Activated CD4-positive, alpha-beta T cell treated with anti-CD3 and anti-CD28 coated beads for 24 hours (primary cell): ENCODE results near the gene CXCR3.
"Not testable (repeated sequence)": the region's sequence is repeated elsewhere in the genome, so short reads cannot be mapped to it uniquely, and the experiment has no call there.

Source experiments
- DNase-seq, 2 donors: peaks; one replicate each; pipeline ENCODE4 v3.0.0-alpha.2; 2020; ENCODE audit warnings: low read depth in 2 of 2

Gene CXCR3

DNA sequence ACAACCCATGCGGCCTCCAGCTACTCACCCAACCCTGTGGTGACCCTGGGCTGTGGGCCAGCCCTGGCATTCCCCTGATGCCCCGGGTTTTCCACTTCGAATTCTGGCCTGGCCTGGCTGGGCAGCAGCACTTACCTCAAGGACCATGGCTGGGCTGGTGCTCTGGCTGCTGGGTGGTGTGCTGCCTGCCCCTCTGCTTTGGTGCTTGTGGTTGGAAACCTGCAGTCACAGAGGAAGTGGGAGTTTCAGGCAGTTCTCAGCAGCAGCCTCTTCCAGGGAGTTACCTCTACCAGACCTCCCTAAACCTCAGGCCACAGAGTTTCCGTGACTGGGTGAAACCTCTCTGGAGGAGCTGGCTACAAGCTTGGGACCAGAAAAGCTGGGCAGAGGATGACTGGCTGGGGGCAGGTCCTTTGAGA, at the start of gene CXCR3:
CXCR3 (minus strand) TSS at position 209 of the 419 bp plus-strand sequence; CDS start at position 147, 62 bp downstream.
- peak; percentile 47 to 58 for DNase-seq

- DNase-seq: no peak
Measured at GRCh38 chrX:71667328-71668247, 49.3 kb upstream of the CXCR3 start, which contains the start of gene LOC101059915. Gene LOC101059915, plus strand, starts transcription at chrX:71667546.

DNA sequence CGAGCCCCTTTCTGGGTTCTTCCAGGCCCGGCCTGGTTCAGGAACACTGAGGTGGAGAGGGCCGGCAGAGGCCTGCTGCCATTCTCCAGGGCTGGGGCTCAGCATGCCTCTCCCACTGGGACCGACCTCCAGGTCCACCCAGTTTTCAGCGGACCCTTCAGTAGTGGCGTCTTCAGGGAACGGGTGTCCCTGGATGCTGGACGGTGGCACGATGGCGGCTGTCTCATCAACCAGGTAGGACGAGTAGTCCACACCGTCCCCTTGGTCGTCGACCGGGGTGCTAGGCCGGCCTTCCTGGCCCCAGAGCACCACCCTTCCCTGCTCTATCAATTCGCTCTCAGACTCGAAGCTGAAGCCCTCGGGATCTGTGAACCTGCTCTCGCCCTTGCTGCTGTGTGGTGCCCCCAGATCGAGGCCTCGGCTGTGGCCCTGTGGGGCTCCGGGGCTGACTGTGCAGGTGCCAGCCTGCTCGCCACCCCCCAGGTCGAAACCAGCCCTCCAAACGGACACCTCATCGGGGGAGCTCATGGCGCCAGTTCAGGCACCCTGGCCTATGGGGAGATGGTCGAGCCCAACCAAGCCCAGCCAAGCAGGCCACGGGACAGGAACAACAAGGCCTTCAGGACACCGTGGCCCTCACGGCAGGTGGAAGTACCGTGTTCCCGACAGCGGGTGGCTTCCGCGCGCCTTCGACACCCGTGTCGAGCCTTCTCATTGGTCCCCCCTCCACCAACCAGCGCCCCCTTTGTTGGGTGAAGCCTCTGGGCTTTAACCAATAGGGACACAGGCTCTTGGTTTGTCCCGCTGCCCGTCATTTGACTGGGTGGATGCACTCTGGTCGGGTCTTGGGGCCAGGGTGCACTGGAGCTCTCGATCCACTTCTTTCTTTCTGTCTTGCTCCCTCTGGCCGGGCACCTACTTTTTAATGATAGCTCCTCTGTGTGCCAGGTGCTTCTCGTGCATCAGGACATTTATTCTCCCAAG, 48.2 kb upstream of the CXCR3 start:
- DNase-seq: no peak

GRCh38 chrX:71665747-71666146, 47.4 kb upstream of the CXCR3 start:
- DNase-seq: no peak

GRCh38 chrX:71664889-71665491, 46.7 kb upstream of the CXCR3 start:
- DNase-seq: no peak

DNA sequence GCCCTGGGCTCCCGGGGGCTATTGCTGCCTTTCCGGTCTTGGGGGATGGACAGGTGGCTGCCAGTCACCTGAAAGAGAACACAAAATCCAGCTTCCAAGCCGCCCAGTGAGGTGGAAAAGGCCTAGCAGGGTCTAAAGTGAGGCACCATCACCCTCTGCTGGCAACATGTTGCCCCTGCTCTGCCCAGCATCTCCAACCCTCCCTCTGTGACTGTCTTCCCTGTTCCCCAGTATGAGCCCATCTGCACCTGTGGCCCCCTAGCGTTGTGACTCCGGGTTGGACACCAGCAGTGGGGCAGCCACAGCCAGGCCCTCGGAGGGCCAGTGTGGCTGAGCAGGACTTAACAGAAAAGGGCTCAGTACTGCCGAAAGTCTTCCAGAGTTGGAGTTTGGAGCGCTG, 45.9 kb upstream of the CXCR3 start:
- DNase-seq: not testable (repeated sequence)

GRCh38 chrX:71663238-71663637, 44.9 kb upstream of the CXCR3 start:
- DNase-seq: peak; percentile 41 to 46

DNA sequence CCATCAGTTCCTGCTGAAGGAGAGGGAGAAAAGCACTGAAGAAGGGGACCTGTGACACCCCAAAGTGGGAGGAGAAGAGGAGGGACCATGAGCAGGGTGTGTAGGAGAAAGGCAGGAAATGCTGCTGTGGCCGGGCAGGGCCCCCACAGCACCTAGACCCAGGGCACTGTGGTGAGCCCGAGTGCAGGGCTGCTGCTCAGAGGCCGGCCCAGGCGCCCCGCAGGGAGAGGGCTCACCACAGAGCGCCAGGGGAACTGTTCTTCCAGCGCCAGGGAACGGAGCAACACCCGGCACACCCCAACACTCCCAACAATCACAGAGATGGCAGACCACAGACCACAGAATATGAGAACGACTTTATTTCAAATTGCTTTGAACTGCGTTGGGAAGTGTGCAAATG, 44.3 kb upstream of the CXCR3 start:
- not testable (repeated sequence) for DNase-seq

GRCh38 chrX:71661919-71662318, 43.6 kb upstream of the CXCR3 start:
- no peak for DNase-seq

- no peak for DNase-seq
Measured at GRCh38 chrX:71660562-71661416, 42.5 kb upstream of the CXCR3 start.

- DNase-seq: no peak
Measured at GRCh38 chrX:71659959-71660358, 41.6 kb upstream of the CXCR3 start.

- DNase-seq: no peak
Measured at GRCh38 chrX:71659342-71659741, 41.0 kb upstream of the CXCR3 start.

- no peak for DNase-seq
Measured at GRCh38 chrX:71657267-71657666, 39.0 kb upstream of the CXCR3 start.

DNA sequence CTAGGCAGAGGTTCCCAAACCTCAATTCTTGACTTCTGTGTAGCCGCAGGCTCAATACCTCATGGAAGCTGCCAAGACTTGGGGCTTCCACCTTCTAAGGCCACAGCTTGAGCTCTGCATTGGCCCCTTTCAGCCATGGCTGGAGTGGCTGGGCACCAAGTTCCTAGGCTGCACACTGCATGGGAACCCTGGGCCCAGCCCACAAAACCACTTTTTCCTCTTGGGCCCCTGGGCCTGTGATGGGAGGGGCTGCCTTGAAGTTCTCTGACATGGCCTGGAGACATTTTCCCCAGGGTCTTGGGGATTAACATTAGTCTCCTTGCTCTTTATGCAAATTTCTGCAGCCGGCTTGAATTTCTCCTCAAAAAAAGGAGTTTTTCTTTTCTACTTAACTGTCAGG, 35.0 kb upstream of the CXCR3 start:
- no peak for DNase-seq

DNA sequence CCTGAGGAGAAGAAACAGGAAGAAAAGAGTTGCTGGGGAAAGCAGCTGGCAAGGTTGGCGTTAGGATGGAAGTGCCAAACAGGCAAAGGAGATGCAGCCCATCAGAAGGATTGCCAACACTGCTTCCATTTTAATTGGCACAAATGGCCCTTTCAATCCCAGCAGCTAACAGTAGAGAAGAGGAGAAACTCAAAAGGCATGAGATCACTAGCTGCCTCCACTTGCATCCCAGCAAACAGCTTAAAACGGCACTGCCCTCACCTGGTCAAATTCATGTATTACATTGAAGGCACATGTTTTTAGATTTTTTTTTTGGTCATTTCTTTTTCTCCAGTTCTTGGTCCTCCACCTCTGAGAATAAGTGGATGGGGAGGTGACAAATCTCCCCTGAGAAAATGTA, 34.1 kb upstream of the CXCR3 start:
- DNase-seq: peak in 1 of 2 donors; percentile 62

GRCh38 chrX:71650333-71650969, 32.1 kb upstream of the CXCR3 start:
- DNase-seq: no peak

DNA sequence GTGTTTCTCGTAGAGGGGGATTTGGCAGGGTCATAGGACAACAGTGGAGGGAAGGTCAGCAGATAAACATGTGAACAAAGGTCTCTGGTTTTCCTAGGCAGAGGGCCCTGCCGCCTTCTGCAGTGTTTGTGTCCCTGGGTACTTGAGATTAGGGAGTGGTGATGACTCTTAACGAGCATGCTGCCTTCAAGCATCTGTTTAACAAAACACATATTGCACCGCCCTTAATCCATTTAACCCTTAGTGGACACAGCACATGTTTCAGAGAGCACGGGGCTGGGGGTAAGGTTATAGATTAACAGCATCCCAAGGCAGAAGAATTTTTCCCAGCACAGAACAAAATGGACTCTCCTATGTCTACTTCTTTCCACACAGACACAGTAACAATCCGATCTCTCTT, 26.1 kb upstream of the CXCR3 start:
- not testable (repeated sequence) for DNase-seq

DNA sequence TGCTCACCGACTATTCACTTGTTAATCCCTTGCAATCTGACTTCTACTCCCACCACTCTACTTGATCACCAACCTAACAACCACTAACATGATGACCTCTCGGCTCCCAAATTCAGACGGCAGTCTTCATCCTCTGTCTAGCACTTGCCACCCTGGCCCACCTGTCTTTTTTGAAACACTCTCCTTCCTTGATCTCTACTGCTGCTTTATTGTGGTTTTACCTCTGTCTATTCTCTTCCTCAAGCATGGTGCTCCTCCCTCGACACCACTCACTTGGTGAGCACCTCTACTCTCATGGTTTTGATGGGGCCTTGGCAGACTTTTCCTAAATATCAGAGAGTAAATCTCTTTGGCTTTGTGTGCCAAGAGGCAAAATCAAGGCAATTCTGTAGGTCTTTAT, 21.7 kb upstream of the CXCR3 start:
- no peak for DNase-seq

- no peak for DNase-seq
Measured at GRCh38 chrX:71638409-71638808, 20.1 kb upstream of the CXCR3 start.

DNA sequence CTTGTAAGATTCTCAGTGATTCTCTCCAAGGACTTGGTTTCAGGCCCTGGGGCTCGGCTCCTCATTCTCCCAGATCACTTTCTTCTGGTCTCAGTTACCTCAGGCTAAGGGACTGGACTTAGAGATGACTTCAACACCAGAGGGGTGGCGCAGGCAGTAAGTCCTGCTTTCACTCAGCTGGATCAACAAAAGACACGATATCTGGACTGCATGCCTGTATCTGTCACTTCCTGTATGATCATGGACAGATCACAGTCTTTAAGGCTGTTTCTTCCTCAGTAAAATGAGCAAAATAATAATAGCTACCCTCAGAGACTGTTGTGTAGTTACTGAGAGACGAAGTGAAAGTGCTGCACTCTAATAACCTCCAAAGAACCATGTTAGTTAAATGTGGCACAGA, 19.5 kb upstream of the CXCR3 start:
- no peak for DNase-seq
